SJCRH30 (cell line): ENCODE measurements around the gene FBXL2. TPM values are rescaled to one million over a fixed set of nuclear protein-coding genes. Genes with fewer than 3 reads are reported as not detected.

Experiments
- DNase-seq, 2 experiments: peaks; one replicate each; pipeline ENCODE4 v3.0.0-alpha.2; 2015 to 2020
- H3K27ac ChIP-seq: fragments of 250-450 bp; sonication (Bioruptor Pico); 2 replicates; pipeline ENCODE4 v1.5.1; 2020; ENCODE audit warnings: mild to moderate bottlenecking, moderate library complexity
- H3K27me3 ChIP-seq: fragments of 250-450 bp; sonication (Bioruptor Pico); 2 replicates; pipeline ENCODE4 v1.5.1; 2020; ENCODE audit warnings: mild to moderate bottlenecking, moderate library complexity
- H3K36me3 ChIP-seq: fragments of 250-450 bp; sonication (Bioruptor Pico); 2 replicates; pipeline ENCODE4 v1.5.1; 2020; ENCODE audit warnings: mild to moderate bottlenecking, moderate library complexity
- H3K4me1 ChIP-seq: fragments of 250-450 bp; sonication (Bioruptor Pico); 2 replicates; pipeline ENCODE4 v1.5.1; 2020; ENCODE audit warnings: mild to moderate bottlenecking, moderate library complexity
- H3K4me3 ChIP-seq: fragments of 250-450 bp; sonication (Bioruptor Pico); 2 replicates; pipeline ENCODE4 v1.5.1; 2020; ENCODE audit warnings: mild to moderate bottlenecking, moderate library complexity
- H3K9me3 ChIP-seq: fragments of 250-450 bp; sonication (Bioruptor Pico); replicated peaks from 2 replicates; pipeline ENCODE4 v1.5.1; 2020; ENCODE audit warnings: mild to moderate bottlenecking, moderate library complexity
- total RNA-seq: library from RNA; depleted of rRNA; stranded (reverse); fragments of >200 nt; shearing (Covaris generic); gene quantifications from 2 replicates; pipeline ENCODE4 v1.2.3, GENCODE V29; 2014; rRNA removed

Gene FBXL2, protein sequence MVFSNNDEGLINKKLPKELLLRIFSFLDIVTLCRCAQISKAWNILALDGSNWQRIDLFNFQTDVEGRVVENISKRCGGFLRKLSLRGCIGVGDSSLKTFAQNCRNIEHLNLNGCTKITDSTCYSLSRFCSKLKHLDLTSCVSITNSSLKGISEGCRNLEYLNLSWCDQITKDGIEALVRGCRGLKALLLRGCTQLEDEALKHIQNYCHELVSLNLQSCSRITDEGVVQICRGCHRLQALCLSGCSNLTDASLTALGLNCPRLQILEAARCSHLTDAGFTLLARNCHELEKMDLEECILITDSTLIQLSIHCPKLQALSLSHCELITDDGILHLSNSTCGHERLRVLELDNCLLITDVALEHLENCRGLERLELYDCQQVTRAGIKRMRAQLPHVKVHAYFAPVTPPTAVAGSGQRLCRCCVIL
- 4.0 and 4.8 TPM in 2 replicates for total RNA-seq

DNA sequence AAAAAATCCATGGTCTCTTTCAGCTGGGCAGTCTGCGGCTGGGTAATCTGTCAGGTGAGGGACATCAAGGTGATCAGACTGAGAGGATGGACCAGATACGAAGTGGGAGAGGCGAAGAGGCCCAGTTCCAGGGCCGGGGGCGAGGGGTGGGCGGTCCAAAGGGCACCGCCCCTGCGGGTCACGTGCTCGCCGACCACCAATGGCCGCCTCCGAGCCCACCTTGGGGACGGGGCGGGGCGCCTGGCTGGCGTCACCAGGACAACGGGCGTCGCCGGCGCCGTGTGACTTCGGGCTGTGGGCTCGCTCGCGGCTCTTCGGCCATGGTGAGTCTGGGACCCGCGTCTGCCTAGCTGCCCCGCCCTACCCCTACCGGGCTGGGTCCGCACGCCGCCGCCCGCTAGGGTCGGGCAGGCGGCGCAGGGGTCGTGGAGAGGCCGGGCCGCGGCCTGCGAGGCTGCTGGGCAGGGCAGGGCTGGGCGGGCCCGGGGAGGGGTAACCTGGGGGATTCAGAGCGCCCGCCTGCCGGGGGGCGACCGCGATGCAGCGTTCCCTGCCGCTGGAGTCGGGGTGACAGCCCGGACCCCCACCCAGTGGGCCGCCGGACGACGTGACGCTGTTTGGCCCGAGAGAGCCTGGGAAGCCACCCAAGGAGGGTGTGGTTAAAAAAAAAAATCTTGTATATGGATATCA lies at the start of gene FBXL2:
Gene FBXL2 (plus strand): TSS at position 250 of the 690 bp plus-strand sequence. CDS start 71 bp downstream, at position 321.
- Histone ChIP-seq H3K27ac (peak within 1 kb of the TSS; percentile 25; the same call in 1 of the 2 replicates), H3K27me3 (no peaks in the 10 kb centered on the region)
- peak; percentile 81 for DNase-seq

DNA sequence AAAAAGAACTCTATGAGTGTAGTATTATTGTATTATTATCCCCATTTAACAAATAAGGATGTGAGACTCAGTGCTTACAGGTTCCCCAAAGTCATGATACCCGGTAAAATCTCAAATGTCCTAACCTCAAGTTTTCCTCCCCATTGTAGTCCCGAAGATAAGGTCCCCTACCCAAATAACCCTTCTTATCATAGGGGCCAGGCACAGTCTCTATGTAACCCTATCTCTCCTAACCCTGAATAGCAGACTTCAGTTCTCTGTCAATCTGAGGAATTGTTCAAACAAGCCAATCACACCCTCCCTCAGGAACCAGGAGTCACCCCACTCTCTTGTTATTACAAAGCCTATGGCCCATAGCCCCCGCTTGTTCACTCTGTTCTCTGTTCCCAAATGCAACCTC lies 48.2 kb upstream of the FBXL2 start:
- H3K36me3 ChIP-seq = no peaks in the 10 kb centered on the region
- no peak overlapping the region for H3K4me3 ChIP-seq
- H3K27ac ChIP-seq = no peak overlapping the region
- no peaks in the 10 kb centered on the region; the same call in 1 of the 2 replicates for H3K4me1 ChIP-seq
- H3K27me3 ChIP-seq = no peaks in the 10 kb centered on the region
- DNase-seq = no peak
- no peaks in the 10 kb centered on the region for H3K9me3 ChIP-seq

More for the DNA sequence above, at the start of gene FBXL2:
- H3K4me3 ChIP-seq = peak within 1 kb of the TSS; percentile 90
- no peaks in the 10 kb centered on the region for H3K36me3 ChIP-seq
- H3K9me3 ChIP-seq = no peaks in the 10 kb centered on the region
- H3K4me1 ChIP-seq = 0 out of 2 replicates have a peak, but pooled peaks cover 2% of the 10 kb centered on the region

DNA sequence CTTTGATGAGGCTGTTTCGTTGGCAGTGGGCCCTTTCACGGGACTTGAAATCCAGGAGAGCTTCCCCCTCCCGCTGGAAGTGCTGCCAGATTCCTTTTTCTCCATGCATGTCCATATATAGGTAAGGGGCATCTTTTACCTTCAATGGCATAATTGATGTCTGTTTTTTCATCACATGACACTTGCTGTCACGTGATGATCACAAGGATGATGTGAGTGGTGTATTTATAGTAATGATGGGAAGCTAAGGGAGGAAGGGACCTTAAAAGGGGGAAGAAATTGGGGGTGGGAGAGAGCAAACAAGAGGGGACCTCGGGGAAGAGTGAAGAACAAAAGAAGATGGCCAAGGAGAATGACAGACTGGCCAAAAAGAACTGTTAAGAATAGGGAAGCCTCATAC lies 47.3 kb upstream of the FBXL2 start:
- Histone ChIP-seq H3K27ac (no peak overlapping the region), H3K4me3 (no peak overlapping the region), H3K4me1 (no peaks in the 10 kb centered on the region; the same call in 1 of the 2 replicates), H3K36me3 (no peaks in the 10 kb centered on the region), H3K9me3 (no peaks in the 10 kb centered on the region), H3K27me3 (no peaks in the 10 kb centered on the region)
- no peak for DNase-seq

DNA sequence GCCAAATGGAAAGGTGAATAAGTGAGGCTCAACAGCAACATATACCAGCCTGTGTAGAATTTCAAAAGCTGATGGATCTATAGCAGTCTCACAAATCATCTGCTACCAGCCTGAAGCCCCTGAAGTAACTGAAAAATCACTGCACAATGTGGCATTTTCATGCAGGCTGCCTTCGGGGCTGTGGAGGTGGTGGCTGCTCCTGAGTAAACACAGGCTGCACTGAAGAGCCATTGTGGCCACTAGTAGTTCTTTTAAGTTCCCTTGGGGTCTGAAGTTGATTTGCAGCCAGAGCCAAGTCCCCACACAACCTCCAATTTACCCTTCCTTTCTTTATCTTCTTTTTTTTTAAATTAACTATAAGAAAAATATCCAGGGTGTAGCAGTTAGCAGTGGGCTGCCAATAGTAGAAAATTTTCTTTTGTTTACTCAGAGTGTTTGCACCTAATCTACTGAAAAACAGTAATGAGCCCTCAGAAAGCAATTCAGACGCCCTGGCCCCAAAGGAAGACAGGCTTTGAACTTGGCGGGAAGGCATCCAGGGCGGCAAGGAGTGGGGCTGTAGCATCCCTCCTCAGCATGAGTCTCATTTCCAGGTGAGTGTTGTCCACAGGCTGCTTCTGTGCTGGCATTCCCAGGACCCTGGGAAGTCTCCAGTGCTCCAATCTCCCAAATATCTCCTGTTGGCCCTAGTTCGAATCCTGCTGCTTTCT lies 45.3 kb upstream of the FBXL2 start:
- Histone ChIP-seq H3K4me1 (no peaks in the 10 kb centered on the region; the same call in 1 of the 2 replicates), H3K36me3 (no peaks in the 10 kb centered on the region), H3K4me3 (no peak overlapping the region), H3K27me3 (no peaks in the 10 kb centered on the region), H3K27ac (no peak overlapping the region), H3K9me3 (no peaks in the 10 kb centered on the region)
- DNase-seq = peak; percentile 11 to 42

DNA sequence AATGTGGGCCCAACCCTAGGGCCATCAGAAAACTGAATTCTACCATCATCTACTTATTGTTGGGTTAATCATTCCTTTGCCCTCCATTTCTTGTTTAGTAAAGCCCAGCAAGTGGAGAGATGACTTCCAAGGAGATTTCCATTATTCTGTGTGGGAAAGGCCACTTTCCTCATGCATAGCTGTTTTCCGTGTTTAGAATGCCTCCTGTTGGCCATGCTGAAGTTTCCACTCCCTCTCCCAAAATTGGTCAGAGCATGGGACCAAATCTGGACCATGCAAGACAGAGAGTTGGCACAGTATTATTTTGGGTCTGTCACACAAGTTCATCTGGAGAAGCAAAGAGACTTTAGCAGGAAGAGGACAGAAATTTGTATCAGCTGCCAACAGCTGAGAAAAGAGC lies 43.4 kb upstream of the FBXL2 start:
- Histone ChIP-seq H3K27ac (no peak overlapping the region), H3K36me3 (no peaks in the 10 kb centered on the region), H3K9me3 (no peaks in the 10 kb centered on the region)

DNA sequence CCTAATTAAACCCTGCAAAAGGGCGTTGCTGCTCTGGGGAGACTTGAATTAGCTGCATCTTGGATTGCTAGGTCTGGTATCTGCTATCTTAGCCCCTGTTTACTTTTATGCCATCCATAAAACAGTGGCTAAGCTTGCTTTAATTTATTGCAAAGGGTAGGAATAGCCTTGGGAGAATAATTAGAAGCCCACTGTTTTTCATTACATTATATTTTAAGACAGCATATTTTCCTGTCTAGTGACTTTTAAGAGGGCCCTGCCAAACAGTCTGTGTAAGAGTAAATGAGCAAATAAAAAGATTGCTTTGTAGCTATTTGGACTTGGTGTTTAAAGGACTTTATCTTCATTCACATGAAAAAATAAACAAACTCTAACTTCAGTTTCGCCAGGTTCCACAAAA lies 41.2 kb upstream of the FBXL2 start:
- H3K4me1 ChIP-seq = no peaks in the 10 kb centered on the region; the same call in 1 of the 2 replicates
- H3K9me3 ChIP-seq = no peaks in the 10 kb centered on the region
- no peak for DNase-seq
- H3K27me3 ChIP-seq = no peaks in the 10 kb centered on the region
- H3K4me3 ChIP-seq = no peak overlapping the region
- H3K27ac ChIP-seq = no peak overlapping the region
- H3K36me3 ChIP-seq = no peaks in the 10 kb centered on the region

More for the DNA sequence above, 43.4 kb upstream of the FBXL2 start:
- DNase-seq = no peak
- Histone ChIP-seq H3K27me3 (no peaks in the 10 kb centered on the region), H3K4me3 (no peak overlapping the region), H3K4me1 (no peaks in the 10 kb centered on the region; the same call in 1 of the 2 replicates)

DNA sequence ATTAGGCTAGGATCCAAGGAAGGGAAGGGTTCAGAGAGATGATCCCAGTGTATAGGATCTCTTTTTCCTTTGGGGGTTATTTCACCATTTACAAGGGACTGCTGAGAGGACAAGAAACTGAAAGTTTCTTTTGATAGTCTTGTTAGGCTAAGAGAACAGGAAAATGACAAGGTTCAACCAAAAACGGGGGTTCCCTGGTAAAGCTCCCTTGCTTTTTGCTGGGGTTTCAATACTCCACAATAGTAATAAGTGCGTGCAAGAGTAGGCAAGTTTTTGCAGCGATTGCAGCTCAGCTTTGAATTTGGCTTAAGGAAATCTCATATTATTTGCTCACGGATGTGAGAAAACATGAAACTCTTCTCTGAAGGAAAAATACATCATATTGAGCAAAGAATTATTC lies 39.8 kb upstream of the FBXL2 start:
- Histone ChIP-seq H3K27me3 (no peaks in the 10 kb centered on the region), H3K9me3 (no peaks in the 10 kb centered on the region), H3K4me3 (no peak overlapping the region), H3K36me3 (no peaks in the 10 kb centered on the region), H3K4me1 (no peaks in the 10 kb centered on the region), H3K27ac (no peak overlapping the region)
- no peak for DNase-seq

DNA sequence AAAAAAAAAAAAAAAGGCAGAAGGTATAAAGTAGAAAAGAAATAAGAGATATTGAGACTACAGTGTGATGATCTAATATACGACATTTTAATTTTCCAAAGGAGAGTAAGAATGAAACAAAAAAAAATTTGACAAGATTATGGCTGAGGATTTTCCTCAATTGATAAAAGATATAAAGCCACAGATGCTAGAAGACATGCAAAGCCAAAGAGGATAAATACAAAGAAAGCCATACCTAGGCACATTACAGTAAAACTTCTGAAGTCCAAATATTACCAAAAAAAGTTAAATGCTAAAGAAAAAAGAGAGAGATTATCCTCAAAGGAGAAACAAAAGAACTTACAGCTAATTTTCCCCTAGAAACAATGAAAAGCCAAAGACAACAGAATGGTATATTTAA lies 38.3 kb upstream of the FBXL2 start:
- Histone ChIP-seq H3K27ac (no peak overlapping the region), H3K36me3 (no peaks in the 10 kb centered on the region), H3K4me3 (no peak overlapping the region), H3K27me3 (no peaks in the 10 kb centered on the region), H3K4me1 (no peaks in the 10 kb centered on the region), H3K9me3 (no peaks in the 10 kb centered on the region)
- DNase-seq = no peak

DNA sequence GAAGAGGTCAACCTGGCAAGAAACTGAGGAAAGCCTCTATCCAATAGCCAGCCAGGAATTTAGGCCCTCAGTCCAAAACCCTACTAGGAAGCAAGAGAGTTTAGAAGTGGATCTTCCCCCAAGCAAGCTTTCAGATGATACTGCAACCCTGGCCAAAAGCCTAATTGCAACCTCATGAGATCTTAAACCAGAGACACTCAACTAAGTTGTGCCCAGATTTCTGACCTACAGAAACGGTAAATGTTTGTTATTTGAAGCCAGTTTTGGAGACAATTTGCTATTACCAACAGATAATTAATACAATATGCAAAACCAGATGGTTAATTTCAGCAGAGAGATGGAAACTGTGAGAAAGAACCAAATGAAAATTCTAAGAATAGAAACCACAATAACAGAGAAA lies 37.0 kb upstream of the FBXL2 start:
- H3K36me3 ChIP-seq = no peaks in the 10 kb centered on the region
- H3K4me1 ChIP-seq = no peaks in the 10 kb centered on the region
- no peaks in the 10 kb centered on the region for H3K27me3 ChIP-seq
- H3K9me3 ChIP-seq = no peaks in the 10 kb centered on the region
- no peak for DNase-seq
- no peak overlapping the region for H3K27ac ChIP-seq
- no peak overlapping the region for H3K4me3 ChIP-seq

DNA sequence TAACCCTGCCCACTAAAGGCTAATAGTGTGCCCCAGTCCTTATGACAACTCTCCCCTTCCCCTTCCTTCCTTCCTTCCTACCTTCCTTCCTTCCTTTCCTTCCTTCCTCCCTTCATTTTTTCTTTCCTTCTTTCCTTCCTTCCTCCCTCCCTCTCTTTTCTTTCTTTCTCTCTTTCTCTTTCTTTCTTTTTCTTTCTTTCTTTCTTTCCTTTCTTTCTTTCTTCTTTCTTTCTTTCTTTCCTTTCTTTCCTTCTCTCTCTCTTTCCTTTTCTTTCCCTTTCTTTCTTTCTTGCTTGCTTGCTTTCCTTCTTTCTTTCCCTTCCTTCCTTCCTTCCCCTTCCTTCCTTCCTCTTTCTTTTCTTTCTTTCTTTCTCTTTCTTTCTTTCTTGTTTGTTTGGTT lies 30.5 kb upstream of the FBXL2 start:
- Histone ChIP-seq H3K4me1 (no peaks in the 10 kb centered on the region), H3K27me3 (no peaks in the 10 kb centered on the region), H3K4me3 (no peak overlapping the region), H3K27ac (no peak overlapping the region), H3K36me3 (no peaks in the 10 kb centered on the region), H3K9me3 (no peaks in the 10 kb centered on the region)
- no peak for DNase-seq

DNA sequence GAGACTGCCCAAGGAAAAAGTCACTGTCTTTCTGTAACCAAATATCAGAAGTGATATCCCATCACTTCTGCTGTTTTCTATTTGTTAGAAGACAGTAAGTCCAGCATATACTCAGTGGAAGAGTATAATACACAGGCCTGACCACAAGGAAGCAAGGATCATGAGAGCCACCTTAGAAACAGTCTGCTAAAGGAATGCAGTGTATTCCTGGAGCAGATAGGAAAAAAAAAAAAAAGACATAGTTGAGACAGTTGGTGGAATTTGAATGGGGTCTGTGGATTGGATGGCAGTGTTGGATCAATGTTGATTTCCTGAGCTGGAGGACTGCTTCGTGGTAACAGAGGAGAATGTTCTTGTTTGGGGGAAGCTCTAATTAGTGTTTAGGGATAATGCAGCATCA lies 26.5 kb upstream of the FBXL2 start:
- DNase-seq = no peak

DNA sequence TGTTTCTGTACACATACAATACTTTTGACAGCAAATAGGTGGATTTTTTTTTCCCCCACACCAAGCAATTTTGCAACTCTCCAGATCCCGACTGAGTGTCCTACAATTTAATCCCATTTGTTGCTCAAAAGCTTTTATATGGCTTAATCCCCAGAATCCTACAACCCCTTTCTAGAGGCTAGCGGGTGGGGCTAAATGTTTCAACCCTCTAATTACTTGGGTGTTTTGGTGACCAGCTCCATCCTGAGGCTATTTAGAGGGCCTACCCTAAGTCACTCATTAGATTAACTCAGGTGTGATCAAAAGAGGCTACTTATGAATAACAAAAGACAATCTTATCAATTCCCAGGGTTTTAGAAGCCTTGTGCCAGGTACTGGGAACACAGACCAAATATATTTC lies 21.0 kb upstream of the FBXL2 start:
- H3K36me3 ChIP-seq = no peaks in the 10 kb centered on the region
- H3K27ac ChIP-seq = no peak overlapping the region
- H3K4me3 ChIP-seq = no peak overlapping the region
- H3K4me1 ChIP-seq = no peaks in the 10 kb centered on the region
- no peaks in the 10 kb centered on the region for H3K9me3 ChIP-seq
- no peak for DNase-seq
- H3K27me3 ChIP-seq = no peaks in the 10 kb centered on the region

More for the DNA sequence above, 26.5 kb upstream of the FBXL2 start:
- Histone ChIP-seq H3K27me3 (no peaks in the 10 kb centered on the region), H3K4me1 (no peaks in the 10 kb centered on the region), H3K9me3 (no peaks in the 10 kb centered on the region), H3K36me3 (no peaks in the 10 kb centered on the region), H3K27ac (no peak overlapping the region), H3K4me3 (no peak overlapping the region)

DNA sequence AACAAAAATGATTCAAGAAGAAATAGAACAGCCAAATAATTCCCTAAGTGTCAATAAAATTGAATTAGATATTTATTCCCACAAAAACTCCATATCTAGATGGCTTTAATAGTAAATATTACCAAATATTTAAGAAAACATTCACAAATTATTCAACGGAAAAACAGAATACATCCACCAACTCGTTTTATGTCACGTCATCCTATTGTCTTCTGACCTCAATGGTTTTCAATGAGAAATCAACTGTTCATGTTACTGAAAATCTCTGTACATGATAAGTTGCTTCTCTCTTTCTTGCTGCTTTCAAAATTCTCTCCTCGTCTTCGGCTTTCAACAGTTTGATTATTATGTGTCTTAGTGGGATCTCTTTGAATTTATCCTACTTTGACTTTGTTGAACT lies 17.1 kb upstream of the FBXL2 start:
- H3K9me3 ChIP-seq = no peaks in the 10 kb centered on the region
- H3K36me3 ChIP-seq = no peaks in the 10 kb centered on the region
- no peak for DNase-seq
- H3K4me3 ChIP-seq = no peak overlapping the region
- H3K27ac ChIP-seq = no peak overlapping the region
- no peaks in the 10 kb centered on the region for H3K4me1 ChIP-seq
- no peaks in the 10 kb centered on the region for H3K27me3 ChIP-seq

DNA sequence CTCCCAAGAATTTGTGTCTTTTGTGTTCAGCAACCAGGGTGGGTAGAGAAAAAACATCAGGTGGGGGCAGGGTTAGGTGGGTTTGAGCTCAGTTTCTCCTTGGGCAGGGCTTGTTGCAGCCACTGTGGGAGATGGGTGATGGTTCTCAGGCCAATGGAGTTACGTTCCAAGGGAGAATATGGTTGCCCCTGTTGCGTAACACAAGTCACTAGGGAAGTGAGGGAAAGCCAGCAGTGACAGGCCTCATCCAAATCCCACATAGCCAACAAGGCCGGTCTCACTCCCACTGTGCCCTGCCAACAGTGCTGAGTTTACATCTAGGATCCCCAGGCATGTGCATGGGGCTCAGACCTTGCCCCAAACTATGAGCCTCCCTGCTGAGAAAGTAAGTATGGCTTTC lies 7.9 kb upstream of the FBXL2 start:
- H3K4me3 ChIP-seq = no peak overlapping the region
- DNase-seq = no peak
- no peaks in the 10 kb centered on the region for H3K36me3 ChIP-seq
- no peak overlapping the region for H3K27ac ChIP-seq
- H3K9me3 ChIP-seq = no peaks in the 10 kb centered on the region
- no peaks in the 10 kb centered on the region for H3K27me3 ChIP-seq
- no peaks in the 10 kb centered on the region for H3K4me1 ChIP-seq

DNA sequence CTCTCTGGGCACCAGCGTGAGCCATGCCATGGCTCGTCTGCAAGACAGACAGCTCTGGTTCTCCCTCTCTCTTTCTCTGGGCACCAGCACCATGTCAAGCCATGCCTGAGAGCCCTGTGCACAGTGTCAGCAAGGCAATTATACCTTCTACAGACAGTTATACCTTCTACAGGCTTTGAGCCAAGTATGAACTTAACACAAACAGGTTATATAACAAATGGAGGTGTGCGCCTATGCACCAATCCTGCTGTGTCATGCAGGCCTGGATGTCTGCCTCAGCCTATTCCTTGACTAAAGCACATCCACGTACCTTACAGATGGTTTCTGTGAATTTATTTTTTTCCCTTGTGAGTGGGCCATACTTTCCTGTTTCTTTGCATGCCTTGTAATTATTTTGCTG lies 5.9 kb upstream of the FBXL2 start:
- Histone ChIP-seq H3K9me3 (no peaks in the 10 kb centered on the region), H3K36me3 (no peaks in the 10 kb centered on the region), H3K4me1 (no peaks in the 10 kb centered on the region), H3K4me3 (no peak overlapping the region), H3K27ac (no peak overlapping the region), H3K27me3 (no peaks in the 10 kb centered on the region)
- no peak for DNase-seq
